GM21529 (cell line): Measurements from ENCODE around the gene CPAMD8.

Source experiments
- ATAC-seq: cut with Tn5 transposase; IDR thresholded peaks from one replicate; pipeline ENCODE4 v1.9.1; 2021; ENCODE audit not compliant: unreplicated experiment

CPAMD8 gene

GRCh38 chr19:16895467-16896145 is 131.0 kb downstream of the CPAMD8 start:
- ATAC-seq: no peak

GRCh38 chr19:16894080-16894479 is 132.5 kb downstream of the CPAMD8 start:
- no peak for ATAC-seq

GRCh38 chr19:16893686-16893989 is 133.0 kb downstream of the CPAMD8 start:
- ATAC-seq: no peak

GRCh38 chr19:16892868-16893685 is 133.5 kb downstream of the CPAMD8 start:
- no peak for ATAC-seq

- no peak for ATAC-seq
Observed at GRCh38 chr19:16892436-16892835, 134.2 kb downstream of the CPAMD8 start.

- ATAC-seq: no peak
Observed at GRCh38 chr19:16891696-16892382, 134.8 kb downstream of the CPAMD8 start.

GRCh38 chr19:16890461-16891184 is 136.0 kb downstream of the CPAMD8 start:
- ATAC-seq: no peak

- ATAC-seq: no peak
Observed at GRCh38 chr19:16889883-16890460, 136.6 kb downstream of the CPAMD8 start.

GRCh38 chr19:16889366-16889882 is 137.2 kb downstream of the CPAMD8 start:
- no peak for ATAC-seq

GRCh38 chr19:16888629-16889365 is 137.8 kb downstream of the CPAMD8 start, which contains the start of gene F2RL3:
Gene F2RL3 (plus strand): TSS chr19:16888999. CDS start chr19:16889190, 191 bp downstream.
- peak; percentile 39 for ATAC-seq

- ATAC-seq: no peak
Observed at GRCh38 chr19:16887353-16888265, 139.0 kb downstream of the CPAMD8 start.

- ATAC-seq: no peak
Observed at GRCh38 chr19:16886305-16886880, 140.2 kb downstream of the CPAMD8 start.

- no peak for ATAC-seq
Observed at GRCh38 chr19:16885166-16885565, 141.4 kb downstream of the CPAMD8 start.

GRCh38 chr19:16883522-16883921 is 143.1 kb downstream of the CPAMD8 start:
- no peak for ATAC-seq

- no peak for ATAC-seq
Observed at GRCh38 chr19:16882146-16882545, 144.5 kb downstream of the CPAMD8 start.

GRCh38 chr19:16880884-16881554 is 145.6 kb downstream of the CPAMD8 start:
- no peak for ATAC-seq

GRCh38 chr19:16878181-16878965 is 148.2 kb downstream of the CPAMD8 start:
- no peak for ATAC-seq
